GOT3 (cell line): ENCODE measurements around the gene SLC25A21.

Experiments
- DNase-seq: peaks from one replicate; lab custom pipeline; 2025; ENCODE audit warnings: mixed read lengths; lab: John Stamatoyannopoulos, UW

Gene SLC25A21

GRCh38 chr14:36647417-36647823 is 525.0 kb downstream of the SLC25A21 start:
- no peak for DNase-seq

GRCh38 chr14:36646664-36647416 is 525.6 kb downstream of the SLC25A21 start:
- DNase-seq: no peak

GRCh38 chr14:36633580-36633979 is 538.8 kb downstream of the SLC25A21 start:
- DNase-seq: no peak
